Ishikawa (cell line): Measurements from ENCODE around the gene PLPPR1.

Experiments used
- EP300 ChIP-seq: IDR thresholded peaks from 2 replicates; pipeline ENCODE4 v1.6.1; 2012; ENCODE audit warnings: borderline replicate concordance
- MAX ChIP-seq: IDR thresholded peaks from 2 replicates; pipeline ENCODE4 v1.6.1; 2012
- YY1 ChIP-seq: IDR thresholded peaks from 2 replicates; pipeline ENCODE4 v1.6.1; 2012; ENCODE audit warnings: low read depth

DNA sequence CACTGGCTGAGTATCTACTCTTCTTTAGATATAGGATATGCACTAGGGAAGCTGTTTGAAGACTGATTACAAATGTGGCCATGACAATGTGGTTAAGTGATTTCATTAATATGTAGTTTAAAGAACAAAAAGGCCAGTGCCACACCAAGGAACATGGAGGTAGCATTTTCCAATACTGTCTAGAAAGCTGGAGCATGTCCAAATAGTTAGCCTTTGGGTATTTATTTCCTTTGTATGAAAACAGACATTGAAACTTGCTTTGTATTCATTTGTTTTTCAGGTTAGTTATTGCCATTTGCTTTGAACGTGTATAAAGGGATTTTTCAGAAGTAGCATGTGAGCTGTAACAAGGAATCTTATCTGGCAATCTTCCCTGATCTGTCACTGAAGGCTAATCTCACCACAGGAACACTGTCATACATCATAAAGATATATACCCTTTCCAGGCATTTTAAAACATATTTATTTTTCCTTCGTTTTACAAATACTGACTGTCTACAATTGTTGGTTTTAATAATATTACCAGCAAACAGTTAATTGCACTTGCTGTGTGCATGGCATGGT lies 93.4 kb downstream of the PLPPR1 start:
- TF ChIP-seq MAX (no peak), YY1 (no peak), EP300 (no peak)
